SKM-1 treated with dmso at 0.1 percent for 144 hours (cell line): Measurements from ENCODE around the gene DNAJC12.
"Not testable (repeated sequence)": the region's sequence is repeated elsewhere in the genome, so short reads cannot be mapped to it uniquely, and the experiment has no call there.

ENCODE experiments used
- DNase-seq: peaks from one replicate; lab custom pipeline; 2025; ENCODE audit not compliant: unreplicated experiment; lab: John Stamatoyannopoulos, UW

The DNAJC12 gene

GRCh38 chr10:67794256-67794655 lies 43.7 kb downstream of the DNAJC12 start:
- DNase-seq = no peak

- no peak for DNase-seq
Measured at GRCh38 chr10:67793313-67793712, 44.7 kb downstream of the DNAJC12 start.

GRCh38 chr10:67792653-67793052 lies 45.3 kb downstream of the DNAJC12 start:
- DNase-seq = no peak

GRCh38 chr10:67790534-67791408 lies 47.2 kb downstream of the DNAJC12 start:
- DNase-seq = peak; percentile 45

GRCh38 chr10:67789769-67790168 lies 48.2 kb downstream of the DNAJC12 start:
- no peak for DNase-seq

GRCh38 chr10:67788028-67788886 lies 49.7 kb downstream of the DNAJC12 start:
- DNase-seq = peak; percentile 58

GRCh38 chr10:67785098-67785497 lies 52.9 kb downstream of the DNAJC12 start:
- peak; percentile 13 for DNase-seq

GRCh38 chr10:67784474-67784873 lies 53.5 kb downstream of the DNAJC12 start:
- DNase-seq = no peak

- no peak for DNase-seq
Measured at GRCh38 chr10:67783606-67784294, 54.2 kb downstream of the DNAJC12 start.

- DNase-seq = no peak
Measured at GRCh38 chr10:67782530-67782929, 55.5 kb downstream of the DNAJC12 start.

- no peak for DNase-seq
Measured at GRCh38 chr10:67780759-67781538, 57.0 kb downstream of the DNAJC12 start.

- not testable (repeated sequence) for DNase-seq
Measured at GRCh38 chr10:67780204-67780621, 57.8 kb downstream of the DNAJC12 start.

- peak; percentile 85 for DNase-seq
Measured at GRCh38 chr10:67779465-67780203, 58.4 kb downstream of the DNAJC12 start.

GRCh38 chr10:67776371-67776770 lies 61.6 kb downstream of the DNAJC12 start:
- no peak for DNase-seq

GRCh38 chr10:67775279-67775678 lies 62.7 kb downstream of the DNAJC12 start:
- no peak for DNase-seq

GRCh38 chr10:67772894-67773511 lies 65.0 kb downstream of the DNAJC12 start:
- peak; percentile 91 for DNase-seq

- no peak for DNase-seq
Measured at GRCh38 chr10:67772151-67772550, 65.8 kb downstream of the DNAJC12 start.

- DNase-seq = no peak
Measured at GRCh38 chr10:67771200-67771599, 66.8 kb downstream of the DNAJC12 start.

GRCh38 chr10:67770537-67770936 lies 67.5 kb downstream of the DNAJC12 start:
- DNase-seq = no peak
